Neural cell (in vitro differentiated cells): Measurements from ENCODE around the gene RASA1. TPM values are rescaled to one million over a fixed set of nuclear protein-coding genes. Genes with fewer than 3 reads are reported as not detected.

ENCODE experiments used
- H2AFZ ChIP-seq: fragments of 200-600, 300-800 bp; sonication (generic), shearing (Covaris generic); 2 replicates; pipeline ENCODE4 v1.6.0; 2014; ENCODE audit warnings: low read depth, mild to moderate bottlenecking, antibody characterized with exemption, low read length, moderate library complexity
- H3F3A ChIP-seq: fragments of 200-600 bp; shearing (Covaris generic); 2 replicates; pipeline ENCODE4 v1.6.1; 2016; ENCODE audit warnings: mild to moderate bottlenecking, moderate library complexity, mixed read lengths, antibody characterized with exemption, low read length; ENCODE audit not compliant: insufficient read depth, poor library complexity, severe bottlenecking
- H3K27ac ChIP-seq: fragments of 200-600, 300-800 bp; sonication (generic), shearing (Covaris generic); 2 replicates; pipeline ENCODE4 v1.5.1; 2014; ENCODE audit warnings: mild to moderate bottlenecking, low read length, moderate library complexity
- H3K27me3 ChIP-seq: fragments of 300-800, 200-600 bp; sonication (generic), shearing (Covaris generic); 2 replicates; pipeline ENCODE4 v1.6.0; 2014; ENCODE audit warnings: mild to moderate bottlenecking, low read depth, low read length, moderate library complexity; ENCODE audit not compliant: insufficient read depth
- H3K36me3 ChIP-seq: fragments of 300-800, 200-600 bp; sonication (generic), shearing (Covaris generic); 2 replicates; pipeline ENCODE4 v1.5.1; 2014; ENCODE audit warnings: mild to moderate bottlenecking, antibody characterized with exemption, low read length, moderate library complexity; ENCODE audit not compliant: insufficient read depth
- H3K4me2 ChIP-seq: fragments of 300-800, 200-600 bp; sonication (generic), shearing (Covaris generic); 2 replicates; pipeline ENCODE4 v1.6.0; 2014; ENCODE audit warnings: mild to moderate bottlenecking, low read length
- H3K4me3 ChIP-seq: fragments of 300-800, 200-600 bp; sonication (generic), shearing (Covaris generic); 2 replicates; pipeline ENCODE4 v1.5.1; 2014; ENCODE audit warnings: mild to moderate bottlenecking, low read length, moderate library complexity
- H3K79me2 ChIP-seq: fragments of 200-600 bp; shearing (Covaris generic); replicated peaks from 2 replicates; pipeline ENCODE4 v1.6.0; 2014; ENCODE audit warnings: mild to moderate bottlenecking, low read length, moderate library complexity; ENCODE audit not compliant: insufficient read depth
- H3K9ac ChIP-seq: fragments of 300-800, 200-600 bp; sonication (generic), shearing (Covaris generic); 2 replicates; pipeline ENCODE4 v1.6.1; 2016; ENCODE audit warnings: mild to moderate bottlenecking, low read length, mixed read lengths
- H3K9me2 ChIP-seq: fragments of 200-600 bp; shearing (Covaris generic); 2 replicates; pipeline ENCODE4 v1.6.1; 2016; ENCODE audit warnings: mild to moderate bottlenecking, low read length, mixed read lengths; ENCODE audit not compliant: insufficient read depth
- H3K9me3 ChIP-seq: fragments of 200-600, 300-800 bp; sonication (generic), shearing (Covaris generic); 2 replicates; pipeline ENCODE4 v1.6.1; 2016; ENCODE audit warnings: mild to moderate bottlenecking, mixed run types, low read length, moderate library complexity, mixed read lengths
- H4K20me1 ChIP-seq: fragments of 200-600 bp; shearing (Covaris generic); 2 replicates; pipeline ENCODE4 v1.6.1; 2016; ENCODE audit warnings: mild to moderate bottlenecking, mixed run types; ENCODE audit not compliant: insufficient read depth
- CTCF ChIP-seq: fragments of 450-650 bp; IDR thresholded peaks from 2 replicates; pipeline ENCODE4 v1.5.1; 2014; ENCODE audit warnings: antibody characterized with exemption, mild to moderate bottlenecking, moderate library complexity; ENCODE audit not compliant: poor library complexity, severe bottlenecking
- EP300 ChIP-seq: fragments of 450-650 bp; conservative IDR thresholded peaks from 2 replicates; pipeline ENCODE4 v1.6.1; 2014; ENCODE audit warnings: antibody characterized with exemption, mild to moderate bottlenecking, moderate library complexity; ENCODE audit not compliant: poor library complexity, severe bottlenecking
- EZH2 ChIP-seq: fragments of 200-600, 300-800 bp; shearing (Covaris generic), sonication (generic); IDR thresholded peaks from 2 replicates; pipeline ENCODE4 v1.6.1; 2014; ENCODE audit warnings: antibody characterized with exemption, low read length, borderline replicate concordance, mild to moderate bottlenecking; ENCODE audit not compliant: insufficient read depth, poor library complexity, severe bottlenecking
- MXI1 ChIP-seq: fragments of 450-650 bp; conservative IDR thresholded peaks from 2 replicates; pipeline ENCODE4 v1.6.1; 2014; ENCODE audit warnings: antibody characterized with exemption, mild to moderate bottlenecking; ENCODE audit not compliant: poor library complexity, severe bottlenecking
- POLR2AphosphoS5 ChIP-seq: IDR thresholded peaks from 2 replicates; pipeline ENCODE4 v1.6.1; 2012
- RAD21 ChIP-seq: fragments of 450-650 bp; conservative IDR thresholded peaks from 2 replicates; pipeline ENCODE4 v1.6.1; 2014; ENCODE audit warnings: antibody characterized with exemption, mild to moderate bottlenecking, moderate library complexity
- REST ChIP-seq: IDR thresholded peaks from 2 replicates; pipeline ENCODE4 v1.6.1; 2012; ENCODE audit warnings: borderline replicate concordance
- SMC3 ChIP-seq: fragments of 450-650 bp; conservative IDR thresholded peaks from 2 replicates; pipeline ENCODE4 v1.6.1; 2014; ENCODE audit warnings: antibody characterized with exemption, mild to moderate bottlenecking, moderate library complexity; ENCODE audit not compliant: poor library complexity
- TAF1 ChIP-seq: IDR thresholded peaks from 2 replicates; pipeline ENCODE4 v1.6.1; 2012; ENCODE audit warnings: low read depth
- polyA plus RNA-seq: library from polyadenylated mRNA; depleted of rRNA; stranded (reverse); fragments of >200 nt; gene quantifications from 2 replicates; pipeline ENCODE4 v1.2.3, GENCODE V29; 2014

Gene RASA1
- polyA plus RNA-seq, 1 donor from 2014 or later = 72.8 TPM

GRCh38 chr5:87298692-87299362 is 31.1 kb downstream of the RASA1 start:
- Histone ChIP-seq H4K20me1 (no peaks in the 10 kb centered on the region), H3K4me2 (no peak overlapping the region), H2AFZ (no peak overlapping the region), H3F3A (no peaks in the 10 kb centered on the region), H3K27me3 (no peaks in the 10 kb centered on the region), H3K79me2 (peaks cover 71% of the 10 kb centered on the region), H3K9me3 (no peaks in the 10 kb centered on the region), H3K9me2 (no peaks in the 10 kb centered on the region), H3K36me3 (no peaks in the 10 kb centered on the region), H3K9ac (no peak overlapping the region), H3K4me3 (no peak overlapping the region), H3K27ac (no peak overlapping the region)
- no peak for TF ChIP-seq EP300
- TF ChIP-seq TAF1 = no peak
- no peak for TF ChIP-seq POLR2AphosphoS5
- no peak for TF ChIP-seq MXI1
- no peak for TF ChIP-seq RAD21
- no peak for TF ChIP-seq CTCF
- no peak for TF ChIP-seq REST

GRCh38 chr5:87300176-87300575 is 32.5 kb downstream of the RASA1 start:
- no peak overlapping the region for H2AFZ ChIP-seq
- H3F3A ChIP-seq = no peaks in the 10 kb centered on the region
- TF ChIP-seq TAF1 (no peak), REST (no peak), MXI1 (no peak), EP300 (no peak), SMC3 (no peak), EZH2 (no peak), CTCF (no peak), POLR2AphosphoS5 (no peak), RAD21 (no peak)
- H3K9me3 ChIP-seq = no peaks in the 10 kb centered on the region
- no peaks in the 10 kb centered on the region for H3K9me2 ChIP-seq
- H3K9ac ChIP-seq = no peak overlapping the region
- H3K4me2 ChIP-seq = no peak overlapping the region
- peaks cover 3% of the 10 kb centered on the region for H3K36me3 ChIP-seq
- H3K27me3 ChIP-seq = no peaks in the 10 kb centered on the region
- H3K79me2 ChIP-seq = peaks cover 71% of the 10 kb centered on the region
- H4K20me1 ChIP-seq = no peaks in the 10 kb centered on the region
- H3K27ac ChIP-seq = no peak overlapping the region
- H3K4me3 ChIP-seq = no peak overlapping the region
